CD4-positive, alpha-beta memory T cell (primary cell): ENCODE results near the gene TMEM256. TPM values are rescaled to one million over a fixed set of nuclear protein-coding genes. Genes with fewer than 3 reads are reported as not detected.

Experiments
- CTCF ChIA-PET: fragments of 350-600 bp; sonication (Branson Sonifier 250); formaldehyde crosslinking; loops from one replicate; lab custom pipeline; 2021; ENCODE audit warnings: inconsistent platforms; ENCODE audit not compliant: partially characterized antibody; lab: Charles Lee
- POLR2A ChIA-PET: fragments of 350-600 bp; sonication (Branson Sonifier 250); formaldehyde crosslinking; loops from one replicate; lab custom pipeline; 2021; ENCODE audit not compliant: partially characterized antibody; lab: Charles Lee
- DNase-seq, 5 donors: peaks; one replicate each; pipeline versions ENCODE4 v3.0.0 to v3.0.0-alpha.2; 2020 to 2022; ENCODE audit warnings: mixed read lengths in 1 of 5
- H3K27ac ChIP-seq: one replicate; pipeline ENCODE4 v1.7.0; 2013; ENCODE audit warnings: low read depth, low read length
- H3K27me3 ChIP-seq: 2 replicates; pipeline ENCODE4 v1.7.0; 2013; ENCODE audit warnings: mild to moderate bottlenecking, low read length, moderate library complexity; ENCODE audit not compliant: insufficient read depth
- H3K36me3 ChIP-seq: 2 replicates; pipeline ENCODE4 v1.7.0; 2013; ENCODE audit warnings: mild to moderate bottlenecking, low read length, moderate library complexity; ENCODE audit not compliant: insufficient read depth
- H3K4me1 ChIP-seq: 2 replicates; pipeline ENCODE4 v1.7.0; 2013; ENCODE audit warnings: mild to moderate bottlenecking, low read length, moderate library complexity; ENCODE audit not compliant: insufficient read depth
- H3K4me3 ChIP-seq, 2 donors: one replicate each; pipeline ENCODE4 v1.7.0; 2013; ENCODE audit warnings: low read length in 2 of 2, mild to moderate bottlenecking in 1 of 2
- H3K9me3 ChIP-seq, 2 donors: one replicate each; pipeline ENCODE4 v1.7.0; 2013; ENCODE audit warnings: low read length in 2 of 2, control low read depth in 1 of 2; ENCODE audit not compliant: control insufficient read depth in 1 of 2
- H3K27ac Mint-ChIP-seq, 7 donors: one replicate each; pipeline ENCODE4 v1.8.0; 2020 to 2021; ENCODE audit warnings: mixed read lengths in 7 of 7, mild to moderate bottlenecking in 6 of 7, inconsistent platforms in 3 of 7, moderate library complexity in 3 of 7
- H3K27me3 Mint-ChIP-seq, 2 donors: one replicate each; pipeline ENCODE4 v1.8.0; 2020 to 2021; ENCODE audit warnings: mixed read lengths in 2 of 2
- H3K36me3 Mint-ChIP-seq, 2 donors: one replicate each; pipeline ENCODE4 v1.8.0; 2020 to 2021; ENCODE audit warnings: mixed read lengths in 2 of 2, inconsistent platforms in 1 of 2, mild to moderate bottlenecking in 1 of 2
- H3K4me1 Mint-ChIP-seq, 4 donors: one replicate each; pipeline ENCODE4 v1.8.0; 2020 to 2021; ENCODE audit warnings: mixed read lengths in 4 of 4, mild to moderate bottlenecking in 1 of 4
- H3K4me3 Mint-ChIP-seq, 8 donors: one replicate each; pipeline ENCODE4 v1.8.0; 2020 to 2021; ENCODE audit warnings: mixed read lengths in 8 of 8, mild to moderate bottlenecking in 7 of 8, moderate library complexity in 6 of 8, inconsistent platforms in 3 of 8
- H3K9me3 Mint-ChIP-seq, 8 donors: one replicate each; pipeline ENCODE4 v1.8.0; 2020 to 2021; ENCODE audit warnings: mixed read lengths in 8 of 8, mild to moderate bottlenecking in 5 of 8, inconsistent platforms in 3 of 8, moderate library complexity in 1 of 8
- intact Hi-C: fragments of 100-400 bp; cut with micrococcal nuclease; formaldehyde crosslinking; loops from one replicate; pipeline ENCODE4 v1.15.1; 2023
- polyA plus RNA-seq, 2 donors: library from polyadenylated mRNA; unstranded; fragments of 300-500 nt; fragmentation: Illumina TruSeq; gene quantifications; one replicate each; pipeline ENCODE4 v1.2.3, GENCODE V29; 2021
- total RNA-seq, 2 experiments: library from RNA; stranded (reverse); gene quantifications; one replicate each; pipeline ENCODE4 v1.2.3, GENCODE V29; 2021

The TMEM256 gene
- total and polyA plus RNA-seq, 4 experiments from 2014 or later = 35.4 to 51.1 (median 44.1) TPM

DNA sequence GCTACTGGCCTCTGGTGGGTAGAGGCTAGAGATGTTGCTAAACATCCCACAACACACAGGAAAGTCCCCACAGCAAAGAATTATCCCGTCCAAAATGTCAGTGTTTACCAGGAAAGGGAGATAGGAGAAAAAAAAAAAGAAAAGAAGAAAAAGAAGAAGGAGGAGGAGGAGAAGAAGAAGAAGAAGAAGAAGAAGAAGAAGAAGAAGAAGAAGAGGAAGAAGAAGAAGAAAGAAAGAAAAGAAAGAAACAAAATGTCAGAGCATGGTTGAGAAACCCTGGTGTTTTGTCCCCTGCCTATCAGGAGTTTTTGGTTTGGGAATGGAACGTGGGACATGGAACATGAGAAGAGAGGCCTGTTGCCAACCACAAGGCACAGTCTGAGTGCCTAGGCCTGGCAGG, 46.5 kb downstream of the TMEM256 start:
- H3K9me3 Mint-ChIP-seq = no peaks in the 10 kb centered on the region
- no peak overlapping the region for H3K27ac ChIP-seq
- H3K4me1 ChIP-seq = peaks cover 19% of the 10 kb centered on the region
- ChIA-PET CTCF (interaction anchor here (1.0 to 6.6 kb wide), 5 partner anchors 15 to 204 kb away, joined by 3 to 88 read pairs (median 30); partner anchors contain the start of genes FGF11, PLSCR3, SENP3 and TMEM102), POLR2A (interaction anchor here (3.8 kb wide), 1 partner anchor 79 kb away, joined by 50 read pairs; the partner anchor contains the start of gene TMEM102)
- intact Hi-C loops = no loop called here
- no peaks in the 10 kb centered on the region for H3K36me3 ChIP-seq
- no peak overlapping the region for H3K4me3 ChIP-seq
- DNase-seq = no peak
- no peak overlapping the region for H3K4me3 Mint-ChIP-seq
- H3K27me3 Mint-ChIP-seq = peaks cover 0 to 2% of the 10 kb centered on the region in 2 donors
- no peak overlapping the region for H3K27ac Mint-ChIP-seq
- no peaks in the 10 kb centered on the region for H3K9me3 ChIP-seq
- H3K36me3 Mint-ChIP-seq = no peaks in the 10 kb centered on the region
- H3K27me3 ChIP-seq = no peaks in the 10 kb centered on the region
- peaks cover 10 to 27% (median 21%) of the 10 kb centered on the region in 4 donors for H3K4me1 Mint-ChIP-seq

DNA sequence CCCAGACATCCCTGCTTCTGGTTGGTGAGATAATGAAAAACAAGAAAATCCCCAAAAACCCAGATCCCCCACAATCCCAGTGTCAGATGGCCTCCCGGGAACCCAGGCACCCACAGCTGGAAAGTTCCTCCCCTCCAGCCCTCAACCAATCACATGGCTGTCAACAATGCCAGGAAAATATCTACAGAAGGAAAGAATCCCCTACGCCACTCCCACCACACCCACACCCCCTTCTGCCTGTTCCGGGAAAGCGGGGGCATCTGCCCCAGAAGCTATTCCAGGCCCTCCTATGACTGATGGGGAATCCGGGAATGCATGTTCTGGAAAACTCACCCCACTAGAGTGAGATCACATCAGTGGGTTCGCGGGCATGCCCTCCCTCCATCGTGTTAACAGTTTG, 47.1 kb downstream of the TMEM256 start:
- H3K4me1 Mint-ChIP-seq = peaks cover 12 to 30% (median 23%) of the 10 kb centered on the region in 4 donors
- no peak overlapping the region for H3K4me3 ChIP-seq
- no peaks in the 10 kb centered on the region for H3K9me3 Mint-ChIP-seq
- DNase-seq = no peak
- no peak overlapping the region for H3K4me3 Mint-ChIP-seq
- H3K9me3 ChIP-seq = no peaks in the 10 kb centered on the region
- no peak overlapping the region for H3K27ac ChIP-seq
- POLR2A ChIA-PET = interaction anchor here (1.0 to 5.0 kb wide), 10 partner anchors 20 to 233 kb away, joined by 3 to 50 read pairs (median 15); partner anchors contain the start of genes ACAP1, MPDU1, PLSCR3 and POLR2A
- H3K27me3 ChIP-seq = no peaks in the 10 kb centered on the region
- CTCF ChIA-PET = interaction anchor here (0.7 to 6.6 kb wide), 24 partner anchors 11 to 331 kb away, joined by 3 to 88 read pairs (median 8); partner anchors contain the start of genes ACAP1, FGF11, PLSCR3 and SENP3
- H3K4me1 ChIP-seq = peaks cover 23% of the 10 kb centered on the region
- H3K27ac Mint-ChIP-seq = no peak overlapping the region
- intact Hi-C loops = loop anchor here (1.0 kb wide), 5 partner anchors 60 to 205 kb away; partner anchors contain the start of genes POLR2A, SENP3 and TMEM102
- no peaks in the 10 kb centered on the region for H3K36me3 ChIP-seq
- no peaks in the 10 kb centered on the region for H3K27me3 Mint-ChIP-seq
- no peaks in the 10 kb centered on the region for H3K36me3 Mint-ChIP-seq

DNA sequence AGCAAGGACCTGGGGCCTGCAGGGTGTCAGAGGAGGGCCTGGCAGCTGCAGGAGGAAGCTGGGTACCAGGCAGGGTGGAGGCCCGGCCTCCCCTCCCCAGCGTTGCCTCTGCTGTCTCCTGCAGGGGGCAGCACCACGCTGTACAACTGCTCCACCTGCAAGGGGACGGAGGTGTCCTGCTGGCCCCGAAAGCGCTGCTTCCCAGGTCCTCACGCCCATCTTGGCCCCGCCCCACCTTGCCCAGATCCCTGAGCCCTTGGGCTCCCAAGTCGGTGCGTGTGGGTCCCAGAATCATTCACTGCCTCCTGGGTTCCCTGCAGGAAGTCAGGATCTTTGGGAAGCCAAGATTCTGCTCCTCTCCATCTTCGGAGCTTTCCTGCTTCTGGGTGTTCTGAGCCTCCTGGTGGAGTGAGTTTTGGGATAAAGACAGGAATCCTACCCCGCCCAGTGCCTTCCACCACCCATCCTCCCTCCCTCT, 47.8 kb downstream of the TMEM256 start:
- Histone ChIP-seq H3K4me1 (peaks cover 27% of the 10 kb centered on the region), H3K27me3 (no peaks in the 10 kb centered on the region), H3K27ac (no peak overlapping the region), H3K36me3 (no peaks in the 10 kb centered on the region), H3K9me3 (no peaks in the 10 kb centered on the region), H3K4me3 (no peak overlapping the region)
- ChIA-PET CTCF (interaction anchor here (0.6 to 6.6 kb wide), 51 partner anchors 11 to 332 kb away, joined by 3 to 88 read pairs (median 4); partner anchors contain the start of genes ACAP1, FGF11, MPDU1 and NLGN2), POLR2A (interaction anchor here (0.9 to 5.0 kb wide), 21 partner anchors 14 to 331 kb away, joined by 3 to 50 read pairs (median 5); partner anchors contain the start of genes ACAP1, GPS2, MPDU1 and PLSCR3)
- Mint-ChIP-seq H3K27ac (peak overlapping the region in 1 of 7 donors; percentile 50), H3K9me3 (peaks cover 0 to 1% (median 0%) of the 10 kb centered on the region in 8 donors), H3K4me3 (peak overlapping the region in 1 of 8 donors; percentile 62), H3K36me3 (peaks cover 0 to 3% of the 10 kb centered on the region in 2 donors), H3K27me3 (no peaks in the 10 kb centered on the region), H3K4me1 (peaks cover 14 to 34% (median 25%) of the 10 kb centered on the region in 4 donors)
- DNase-seq = peak; percentile 80 to 83 (median 81)
- intact Hi-C loops = loop anchor here (1.0 kb wide), 5 partner anchors 60 to 205 kb away; partner anchors contain the start of genes POLR2A, SENP3 and TMEM102

DNA sequence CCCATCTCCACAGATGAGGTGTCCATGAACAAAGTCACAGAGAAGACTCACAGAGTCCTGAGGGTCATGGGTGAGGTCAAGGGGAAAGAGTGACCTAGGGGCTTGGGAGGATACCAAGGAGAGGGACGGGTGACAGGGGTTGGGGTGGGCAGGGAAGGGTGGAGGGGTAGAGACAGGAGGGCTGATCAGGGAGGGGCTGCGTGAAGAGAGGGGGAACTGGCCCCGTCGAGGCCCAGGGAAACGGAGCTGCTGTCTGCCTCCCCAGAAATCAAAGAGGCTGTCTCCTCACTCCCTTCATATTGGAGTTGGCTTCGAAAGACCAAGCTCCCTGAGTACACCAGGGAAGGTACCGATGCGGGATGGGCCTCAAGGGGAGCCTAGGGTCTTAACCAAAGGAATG, 48.3 kb downstream of the TMEM256 start:
- H3K4me1 Mint-ChIP-seq = peaks cover 14 to 38% (median 27%) of the 10 kb centered on the region in 4 donors
- Histone ChIP-seq H3K4me1 (peaks cover 32% of the 10 kb centered on the region), H3K27me3 (no peaks in the 10 kb centered on the region), H3K4me3 (no peak overlapping the region), H3K27ac (no peak overlapping the region), H3K9me3 (no peaks in the 10 kb centered on the region), H3K36me3 (no peaks in the 10 kb centered on the region)
- intact Hi-C loops = no loop called here
- H3K36me3 Mint-ChIP-seq = peaks cover 0 to 3% of the 10 kb centered on the region in 2 donors
- H3K27me3 Mint-ChIP-seq = no peaks in the 10 kb centered on the region
- H3K27ac Mint-ChIP-seq = peak overlapping the region in 2 of 7 donors; percentile 50 to 57
- DNase-seq = no peak
- CTCF ChIA-PET = interaction anchor here (0.6 to 6.6 kb wide), 48 partner anchors 11 to 332 kb away, joined by 3 to 88 read pairs (median 4); partner anchors contain the start of genes ACAP1, FGF11, MPDU1 and NLGN2
- peak overlapping the region in 1 of 8 donors; percentile 10 for H3K4me3 Mint-ChIP-seq
- POLR2A ChIA-PET = interaction anchor here (0.9 to 5.0 kb wide), 21 partner anchors 15 to 332 kb away, joined by 3 to 50 read pairs (median 5); partner anchors contain the start of genes ACAP1, GPS2, MPDU1 and PLSCR3
- H3K9me3 Mint-ChIP-seq = peaks cover 0 to 2% (median 0%) of the 10 kb centered on the region in 8 donors

GRCh38 chr17:7355053-7355452, 48.8 kb downstream of the TMEM256 start, which contains the start of gene TMEM95:
TSS of gene TMEM95 (plus strand) at chr17:7355156. CDS start at chr17:7355205, 49 bp downstream.
- Mint-ChIP-seq H3K9me3 (peaks cover 0 to 2% (median 0%) of the 10 kb centered on the region in 8 donors), H3K27ac (peak within 1 kb of the TSS; percentile 35 to 91 (median 73)), H3K36me3 (peaks cover 0 to 3% of the 10 kb centered on the region in 2 donors), H3K27me3 (no peaks in the 10 kb centered on the region), H3K4me3 (peak within 1 kb of the TSS in 2 of 8 donors; percentile 50 to 62), H3K4me1 (peaks cover 16 to 42% (median 30%) of the 10 kb centered on the region in 4 donors)
- intact Hi-C loops = no loop called here
- Histone ChIP-seq H3K27ac (no peak within 1 kb of the TSS), H3K36me3 (no peaks in the 10 kb centered on the region), H3K4me1 (peaks cover 35% of the 10 kb centered on the region), H3K4me3 (no peak within 1 kb of the TSS), H3K9me3 (no peaks in the 10 kb centered on the region), H3K27me3 (no peaks in the 10 kb centered on the region)
- peak in 1 of 5 donors; percentile 32 for DNase-seq
- POLR2A ChIA-PET = interaction anchor here (0.9 to 5.0 kb wide), 16 partner anchors 19 to 332 kb away, joined by 3 to 50 read pairs (median 6); partner anchors contain the start of genes ACAP1, GPS2, PLSCR3 and POLR2A
- CTCF ChIA-PET = interaction anchor here (0.8 to 6.6 kb wide), 36 partner anchors 10 to 333 kb away, joined by 3 to 88 read pairs (median 4); partner anchors contain the start of genes ACAP1, FGF11, MPDU1 and SENP3

DNA sequence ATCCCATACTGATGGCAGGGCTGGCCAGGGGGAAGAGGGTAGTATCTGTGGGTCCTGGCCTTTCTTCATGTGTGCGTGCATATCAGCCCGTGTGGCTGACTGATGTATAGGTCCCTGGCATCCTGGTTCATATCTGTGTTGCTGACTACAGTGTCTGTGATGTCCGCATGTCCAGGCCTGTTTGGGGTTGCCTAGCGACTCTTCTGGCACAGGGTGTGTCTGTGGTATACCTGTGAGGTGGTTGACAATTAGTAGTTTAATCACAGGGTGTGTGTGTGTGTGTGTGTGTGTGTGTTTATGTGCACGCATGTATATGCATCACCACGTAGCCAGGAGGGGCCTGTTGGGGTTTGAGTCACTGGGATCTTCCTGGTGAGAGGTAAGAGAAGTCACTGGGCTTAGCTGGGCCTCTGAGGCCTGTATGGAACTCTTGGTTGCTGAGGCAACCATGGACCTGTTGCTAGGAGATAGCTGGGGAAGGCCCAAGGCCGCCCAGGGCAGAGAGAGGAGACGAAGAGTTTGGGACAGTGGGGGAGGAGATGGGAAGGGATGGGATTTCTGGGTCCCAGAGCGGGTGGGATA, 49.5 kb downstream of the TMEM256 start:
- Histone ChIP-seq H3K36me3 (peaks cover 3% of the 10 kb centered on the region), H3K9me3 (no peaks in the 10 kb centered on the region), H3K4me1 (peaks cover 40% of the 10 kb centered on the region), H3K4me3 (no peak overlapping the region), H3K27ac (no peak overlapping the region), H3K27me3 (no peaks in the 10 kb centered on the region)
- intact Hi-C loops = loop anchor here (5.0 kb wide), 3 partner anchors 38 to 333 kb away; partner anchors contain the start of genes EIF5A, PLSCR3, TP53 and WRAP53
- peaks cover 19 to 49% (median 35%) of the 10 kb centered on the region in 4 donors for H3K4me1 Mint-ChIP-seq
- no peaks in the 10 kb centered on the region for H3K27me3 Mint-ChIP-seq
- DNase-seq = peak in 1 of 5 donors; percentile 57
- ChIA-PET POLR2A (interaction anchor here (1.3 to 5.0 kb wide), 8 partner anchors 18 to 206 kb away, joined by 4 to 50 read pairs (median 22); partner anchors contain the start of genes ACAP1, POLR2A, SENP3 and TMEM102), CTCF (interaction anchor here (1.0 to 6.6 kb wide), 10 partner anchors 9 to 334 kb away, joined by 3 to 88 read pairs (median 14); partner anchors contain the start of genes ACAP1, FGF11, SENP3 and TMEM102)
- peak overlapping the region in 2 of 8 donors; percentile 25 to 50 for H3K4me3 Mint-ChIP-seq
- H3K27ac Mint-ChIP-seq = peak overlapping the region; percentile 35 to 91 (median 73)
- H3K9me3 Mint-ChIP-seq = peaks cover 0 to 2% (median 0%) of the 10 kb centered on the region in 8 donors
- peaks cover 0 to 8% of the 10 kb centered on the region in 2 donors for H3K36me3 Mint-ChIP-seq
